Stimulated activated CD4-positive, alpha-beta T cell treated with anti-CD3 and anti-CD28 coated beads, Interleukin-4, amount 100 ng/mL, for 24 hours (primary cell): ENCODE measurements around the gene PLBD2.

Experiments used
- DNase-seq: peaks from one replicate; pipeline ENCODE4 v3.0.0-alpha.2; 2020

The PLBD2 gene

GRCh38 chr12:113371808-113372207, 13.4 kb downstream of the PLBD2 start:
- no peak for DNase-seq

- DNase-seq = no peak
These were observed 14.0 kb downstream of the PLBD2 start for GRCh38 chr12:113372371-113372770.

- DNase-seq = no peak
These were observed 15.1 kb downstream of the PLBD2 start for GRCh38 chr12:113373440-113373839.

- no peak for DNase-seq
These were observed 15.6 kb downstream of the PLBD2 start for GRCh38 chr12:113373969-113374368.

GRCh38 chr12:113374823-113375428, 16.5 kb downstream of the PLBD2 start:
- no peak for DNase-seq

GRCh38 chr12:113378291-113378690, 19.9 kb downstream of the PLBD2 start:
- no peak for DNase-seq

- no peak for DNase-seq
These were observed 22.8 kb downstream of the PLBD2 start for GRCh38 chr12:113381220-113381619.

- no peak for DNase-seq
These were observed 23.8 kb downstream of the PLBD2 start for GRCh38 chr12:113382206-113382605.

- DNase-seq = no peak
These were observed 26.4 kb downstream of the PLBD2 start for GRCh38 chr12:113384778-113385177.

- DNase-seq = no peak
These were observed 27.0 kb downstream of the PLBD2 start for GRCh38 chr12:113385282-113385882.

- no peak for DNase-seq
These were observed 28.6 kb downstream of the PLBD2 start for GRCh38 chr12:113386866-113387566.

GRCh38 chr12:113387631-113388030, 29.2 kb downstream of the PLBD2 start:
- DNase-seq = no peak

- DNase-seq = no peak
These were observed 30.0 kb downstream of the PLBD2 start for GRCh38 chr12:113388351-113388750.

- DNase-seq = no peak
These were observed 32.0 kb downstream of the PLBD2 start for GRCh38 chr12:113390064-113391043.

GRCh38 chr12:113391145-113391544, 32.8 kb downstream of the PLBD2 start:
- DNase-seq = no peak

GRCh38 chr12:113391650-113392337, 33.4 kb downstream of the PLBD2 start:
- DNase-seq = no peak

- DNase-seq = no peak
These were observed 34.1 kb downstream of the PLBD2 start for GRCh38 chr12:113392520-113392919.

- no peak for DNase-seq
These were observed 34.7 kb downstream of the PLBD2 start for GRCh38 chr12:113392988-113393579.

- no peak for DNase-seq
These were observed 35.4 kb downstream of the PLBD2 start for GRCh38 chr12:113393749-113394148.

GRCh38 chr12:113395119-113395518, 36.7 kb downstream of the PLBD2 start:
- no peak for DNase-seq

- no peak for DNase-seq
These were observed 37.8 kb downstream of the PLBD2 start for GRCh38 chr12:113396200-113396599.
